Activated CD4-positive, CD25-positive, alpha-beta regulatory T cell treated with anti-CD3 and anti-CD28 coated beads, Interleukin-2, amount 50 U/mL, for 72 hours (primary cell): ENCODE data around the gene STRIP1.

Experiments
- DNase-seq: peaks from one replicate; pipeline ENCODE4 v3.0.0; 2021

STRIP1 gene

DNA sequence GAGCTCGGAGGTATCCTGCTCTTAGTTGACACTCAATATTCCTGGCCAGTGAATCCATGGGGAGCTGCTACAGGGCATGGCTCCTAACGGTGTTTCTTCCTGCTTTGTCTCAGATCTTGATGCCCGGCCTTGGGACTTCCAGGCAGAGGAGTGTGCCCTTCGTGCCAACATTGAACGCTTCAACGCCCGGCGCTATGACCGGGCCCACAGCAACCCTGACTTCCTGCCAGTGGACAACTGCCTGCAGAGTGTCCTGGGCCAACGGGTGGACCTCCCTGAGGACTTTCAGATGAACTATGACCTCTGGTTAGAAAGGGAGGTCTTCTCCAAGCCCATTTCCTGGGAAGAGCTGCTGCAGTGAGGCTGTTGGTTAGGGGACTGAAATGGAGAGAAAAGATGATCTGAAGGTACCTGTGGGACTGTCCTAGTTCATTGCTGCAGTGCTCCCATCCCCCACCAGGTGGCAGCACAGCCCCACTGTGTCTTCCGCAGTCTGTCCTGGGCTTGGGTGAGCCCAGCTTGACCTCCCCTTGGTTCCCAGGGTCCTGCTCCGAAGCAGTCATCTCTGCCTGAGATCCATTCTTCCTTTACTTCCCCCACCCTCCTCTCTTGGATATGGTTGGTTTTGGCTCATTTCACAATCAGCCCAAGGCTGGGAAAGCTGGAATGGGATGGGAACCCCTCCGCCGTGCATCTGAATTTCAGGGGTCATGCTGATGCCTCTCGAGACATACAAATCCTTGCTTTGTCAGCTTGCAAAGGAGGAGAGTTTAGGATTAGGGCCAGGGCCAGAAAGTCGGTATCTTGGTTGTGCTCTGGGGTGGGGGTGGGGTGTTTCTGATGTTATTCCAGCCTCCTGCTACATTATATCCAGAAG lies 19.4 kb downstream of the STRIP1 start:
- peak; percentile 78 for DNase-seq

DNA sequence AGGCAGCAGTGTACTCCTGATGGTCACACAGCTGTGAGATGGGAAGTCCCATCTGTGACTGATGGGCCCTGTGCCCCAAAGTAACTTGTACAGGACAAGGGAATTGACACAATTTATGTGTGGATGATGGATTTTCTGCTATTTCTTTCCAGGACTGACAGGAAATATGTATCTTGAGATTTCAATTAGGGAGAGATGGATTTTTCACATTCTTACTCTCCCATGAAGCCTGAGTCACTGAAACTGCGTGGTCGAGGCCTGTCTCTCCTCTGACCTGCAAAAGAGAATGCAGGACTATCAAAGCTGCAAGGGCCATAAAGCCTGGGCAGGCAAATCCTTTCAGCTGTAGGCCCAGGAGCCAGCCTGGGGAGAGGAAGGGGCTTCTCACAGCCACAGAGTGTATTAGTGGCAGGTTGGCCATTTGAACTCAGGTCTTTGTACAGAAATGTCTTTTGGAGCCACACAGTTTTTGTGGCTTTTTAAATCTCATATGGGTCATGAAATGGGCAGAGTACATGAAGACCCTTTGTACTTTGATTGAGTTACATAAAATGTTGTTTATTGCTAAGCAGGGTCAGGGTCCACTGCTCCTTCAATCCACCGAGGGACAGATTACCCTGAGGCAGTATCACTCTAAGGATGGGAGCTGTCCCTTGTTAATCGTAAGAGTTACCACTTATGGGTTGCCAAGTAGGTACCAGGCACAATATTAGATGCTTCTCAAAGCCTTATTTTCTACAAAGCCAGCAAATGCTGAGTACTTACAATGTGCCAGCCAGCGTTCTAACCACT lies 21.3 kb downstream of the STRIP1 start:
- no peak for DNase-seq

DNA sequence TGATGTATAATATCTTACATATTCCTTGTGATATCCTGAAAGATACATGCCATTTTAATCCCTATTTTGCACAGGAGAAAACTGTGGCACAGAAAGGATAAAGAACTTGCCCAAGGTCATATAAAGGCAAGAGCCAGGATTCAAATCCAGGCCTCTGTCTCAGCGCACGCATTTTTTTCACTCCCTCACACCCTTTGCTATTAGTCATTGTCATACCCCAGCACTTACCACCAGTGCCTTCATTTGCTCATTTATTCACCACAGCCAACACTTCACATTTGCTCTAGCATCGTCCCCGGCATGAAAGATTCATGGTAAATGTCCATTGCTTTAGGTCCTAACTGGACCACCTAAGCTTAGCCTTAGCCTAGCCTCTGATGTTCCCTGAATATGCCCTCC lies 21.9 kb downstream of the STRIP1 start:
- no peak for DNase-seq

DNA sequence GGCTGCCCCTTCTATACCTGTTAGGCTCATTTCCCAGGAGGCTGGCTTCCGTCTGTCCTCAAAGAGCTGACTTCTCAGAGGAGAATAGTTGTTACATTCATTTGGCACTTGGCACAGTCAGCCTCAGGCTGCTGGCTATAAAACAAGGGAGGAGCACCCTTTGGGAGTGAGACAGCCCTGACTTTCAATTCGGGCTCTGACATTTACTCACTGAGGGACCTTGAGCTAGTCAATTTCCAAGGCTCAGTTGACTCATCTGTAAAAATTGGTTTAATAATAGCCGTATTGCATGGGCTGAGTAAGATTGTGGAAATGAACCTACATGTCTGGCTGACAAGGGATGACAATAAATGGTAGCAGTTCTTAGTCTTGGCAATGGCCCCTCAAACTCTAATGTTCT lies 22.4 kb downstream of the STRIP1 start:
- no peak for DNase-seq

DNA sequence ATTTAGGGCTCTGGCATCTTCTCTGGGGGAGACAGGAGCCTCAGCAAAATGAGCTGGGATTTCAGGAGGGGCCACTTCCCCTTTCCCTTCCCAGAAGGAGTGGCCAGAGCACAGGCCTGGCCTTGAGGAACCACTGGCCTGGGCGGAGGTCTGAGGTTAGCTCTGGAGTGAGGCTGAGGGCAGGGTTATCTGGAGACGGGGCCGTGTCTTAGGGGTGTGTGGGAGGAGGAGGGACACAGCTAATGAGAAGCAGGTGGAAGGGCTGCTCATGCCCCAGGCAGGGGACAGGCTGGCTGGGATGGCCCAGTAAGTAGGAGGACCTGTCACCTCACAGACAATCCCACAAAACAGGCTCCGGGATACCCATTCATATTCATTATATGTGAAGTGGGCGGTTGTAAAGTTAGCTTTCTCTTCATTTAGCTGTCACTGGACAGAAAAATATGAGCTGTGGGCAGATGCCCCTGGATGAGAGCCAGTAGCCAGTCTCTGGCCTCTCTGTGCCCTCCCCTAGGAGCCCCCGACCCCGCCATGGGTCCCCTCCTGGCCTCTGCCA lies 23.6 kb downstream of the STRIP1 start:
- DNase-seq, result no peak

DNA sequence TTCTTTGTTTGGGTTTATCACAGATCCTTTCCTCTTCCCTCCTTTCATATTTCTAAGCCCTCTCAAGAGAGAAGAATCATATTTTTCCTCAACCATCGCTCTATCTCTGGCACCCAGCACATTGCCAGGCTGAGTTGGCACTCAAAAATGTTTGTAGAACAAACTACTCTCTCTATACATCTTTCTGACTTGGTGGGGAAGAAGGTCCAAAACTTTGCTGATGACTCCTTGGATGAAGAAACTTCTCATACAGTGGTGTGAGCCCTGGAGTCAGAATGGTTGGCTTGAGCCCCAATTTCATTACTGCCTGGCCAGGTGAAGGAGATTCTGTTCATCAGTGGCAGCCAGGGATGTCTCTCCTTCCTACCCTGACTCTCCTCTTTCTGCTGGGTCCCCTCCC lies 24.2 kb downstream of the STRIP1 start:
- no peak for DNase-seq

DNA sequence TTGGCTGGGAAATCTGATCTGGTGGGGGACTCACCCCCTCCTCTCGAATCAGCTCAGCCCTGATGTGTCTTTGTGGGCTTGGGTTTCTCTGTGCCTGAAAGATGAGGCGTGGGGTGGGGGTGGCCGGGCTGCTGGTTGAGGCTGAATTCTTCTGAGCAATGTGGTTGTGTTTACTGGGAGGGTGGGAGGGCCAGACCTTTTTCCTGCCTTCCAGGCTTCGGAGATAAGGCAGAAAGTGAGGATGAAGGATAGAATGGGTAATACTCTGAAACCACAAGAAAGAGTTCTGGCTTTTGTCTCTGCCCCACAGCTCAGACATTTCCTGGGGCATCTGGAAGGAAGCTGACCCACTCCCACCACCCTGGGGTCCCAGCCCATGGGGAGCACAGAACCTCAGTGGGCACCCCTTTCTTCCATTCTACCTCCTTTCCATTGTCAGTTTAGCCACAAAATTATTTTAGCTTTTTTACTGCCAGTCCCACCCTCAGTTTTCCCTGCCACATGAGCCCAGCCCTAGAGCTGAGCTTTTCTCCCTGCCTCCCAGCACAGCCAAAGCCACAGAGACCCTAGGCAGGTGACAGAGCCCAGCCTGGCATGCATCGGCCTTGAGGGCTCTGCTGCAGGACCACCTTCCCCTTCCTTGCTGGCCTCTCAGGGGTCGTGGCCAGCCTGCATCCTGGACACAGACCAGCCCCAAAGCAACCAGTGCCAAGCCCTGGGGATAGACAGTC lies 24.9 kb downstream of the STRIP1 start:
- no peak for DNase-seq

DNA sequence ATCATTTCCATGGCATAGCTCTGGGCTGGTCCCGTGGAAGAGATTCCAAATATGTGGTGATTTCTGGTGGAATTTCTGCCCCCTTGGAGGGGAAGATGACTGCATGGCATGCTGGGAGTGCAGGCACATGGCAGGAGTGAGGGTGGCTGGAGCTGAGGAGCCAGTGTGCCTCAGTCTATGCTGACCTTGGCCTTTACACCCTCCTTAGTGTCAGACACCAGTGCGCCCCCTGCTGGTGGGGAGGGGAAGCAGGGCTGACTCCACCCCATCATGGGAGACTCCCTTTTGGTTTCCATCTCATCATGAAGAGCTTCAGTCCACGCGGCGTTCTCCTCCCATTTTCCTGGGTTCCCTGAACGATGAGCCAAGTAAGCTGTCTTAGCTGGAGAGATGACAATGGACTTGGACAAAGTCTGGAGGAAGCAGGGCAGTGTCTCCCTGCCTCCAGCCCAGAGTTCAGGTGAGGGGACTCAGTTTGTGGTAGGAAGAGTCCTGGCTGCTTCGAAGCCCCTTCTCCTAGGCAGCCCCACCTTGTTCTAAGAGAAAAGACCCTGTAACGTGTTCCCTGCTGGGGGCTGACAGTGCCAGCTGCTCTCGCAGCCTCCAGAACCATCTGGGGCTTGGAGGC lies 25.7 kb downstream of the STRIP1 start:
- peak; percentile 78 for DNase-seq

DNA sequence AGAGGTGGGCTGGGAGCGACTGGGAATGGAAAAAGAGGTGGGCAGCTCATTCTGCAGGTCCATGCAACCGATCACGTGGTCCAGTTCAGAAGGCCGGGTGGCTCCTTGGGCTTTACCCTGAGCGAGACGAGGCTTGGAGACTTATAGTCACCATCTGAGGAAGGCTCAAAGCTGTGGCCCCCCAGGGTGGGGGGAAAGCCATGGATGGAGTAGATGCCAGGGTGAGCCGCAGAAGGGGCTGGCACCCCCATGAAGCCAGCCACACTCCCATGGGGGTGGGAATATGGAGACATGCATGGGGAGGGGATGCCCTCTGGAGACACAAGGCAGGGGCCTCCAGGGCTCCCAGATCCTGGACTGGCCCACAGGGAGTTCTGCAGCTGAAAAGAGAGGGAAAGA lies 26.2 kb downstream of the STRIP1 start:
- no peak for DNase-seq

DNA sequence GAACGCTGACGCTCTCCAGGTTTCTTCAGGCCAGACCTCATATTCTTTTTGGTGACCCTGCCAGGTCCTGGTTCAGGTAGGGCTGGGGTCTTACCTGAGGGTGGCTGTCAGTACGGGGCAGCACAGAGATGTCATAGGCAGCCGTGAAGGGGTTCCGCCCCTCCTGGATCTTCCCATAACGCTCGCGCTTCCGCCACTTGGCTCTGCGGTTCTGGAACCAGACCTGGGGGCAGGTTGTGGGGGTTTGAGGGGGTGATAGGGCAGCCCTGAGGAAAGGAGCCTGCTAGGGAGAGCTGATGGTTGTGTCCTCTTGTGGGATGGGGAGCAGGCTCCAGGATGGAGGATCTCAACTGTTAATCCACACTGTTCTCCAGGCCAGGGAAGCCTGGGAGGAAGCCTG lies 26.9 kb downstream of the STRIP1 start:
- no peak for DNase-seq

DNA sequence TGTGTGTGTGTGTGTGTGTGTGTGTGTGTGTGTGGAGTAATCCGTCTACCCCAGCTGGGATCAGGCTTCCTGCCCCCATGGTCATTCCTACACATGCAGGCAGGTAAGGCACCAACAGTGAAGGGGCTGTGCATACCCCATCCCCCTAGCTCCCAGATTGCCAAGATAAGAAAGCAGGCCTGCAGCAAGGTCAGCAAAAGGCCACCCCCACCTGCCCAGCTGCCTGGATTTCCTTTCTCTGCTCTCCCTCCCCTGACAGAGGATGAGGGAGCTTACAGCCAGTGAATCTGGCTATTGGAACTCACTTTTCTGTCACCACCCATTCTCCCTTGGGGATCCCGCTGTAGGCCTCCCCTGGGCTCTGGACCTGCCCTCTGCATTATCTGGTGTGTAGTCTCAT lies 28.2 kb downstream of the STRIP1 start:
- DNase-seq, result no peak

DNA sequence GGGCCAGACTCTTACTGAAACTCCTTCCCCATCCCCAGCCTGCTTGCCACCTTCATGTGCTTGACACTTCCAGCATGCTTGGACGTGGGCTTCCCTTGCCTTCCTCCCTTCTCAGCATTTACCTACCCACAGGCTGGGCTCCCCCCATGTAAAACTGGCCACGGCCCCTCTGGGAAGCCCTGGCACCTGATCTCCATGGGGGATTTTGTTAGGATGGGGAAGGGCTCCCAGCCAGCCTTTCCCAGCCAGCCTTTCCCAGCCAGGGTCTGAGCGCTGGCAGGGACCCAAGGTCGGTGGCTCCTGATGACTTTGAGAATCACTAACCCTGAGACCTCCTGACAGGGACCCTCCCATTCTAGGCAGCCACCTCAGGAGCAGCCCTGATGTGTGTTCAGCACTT lies 29.4 kb downstream of the STRIP1 start:
- no peak for DNase-seq

DNA sequence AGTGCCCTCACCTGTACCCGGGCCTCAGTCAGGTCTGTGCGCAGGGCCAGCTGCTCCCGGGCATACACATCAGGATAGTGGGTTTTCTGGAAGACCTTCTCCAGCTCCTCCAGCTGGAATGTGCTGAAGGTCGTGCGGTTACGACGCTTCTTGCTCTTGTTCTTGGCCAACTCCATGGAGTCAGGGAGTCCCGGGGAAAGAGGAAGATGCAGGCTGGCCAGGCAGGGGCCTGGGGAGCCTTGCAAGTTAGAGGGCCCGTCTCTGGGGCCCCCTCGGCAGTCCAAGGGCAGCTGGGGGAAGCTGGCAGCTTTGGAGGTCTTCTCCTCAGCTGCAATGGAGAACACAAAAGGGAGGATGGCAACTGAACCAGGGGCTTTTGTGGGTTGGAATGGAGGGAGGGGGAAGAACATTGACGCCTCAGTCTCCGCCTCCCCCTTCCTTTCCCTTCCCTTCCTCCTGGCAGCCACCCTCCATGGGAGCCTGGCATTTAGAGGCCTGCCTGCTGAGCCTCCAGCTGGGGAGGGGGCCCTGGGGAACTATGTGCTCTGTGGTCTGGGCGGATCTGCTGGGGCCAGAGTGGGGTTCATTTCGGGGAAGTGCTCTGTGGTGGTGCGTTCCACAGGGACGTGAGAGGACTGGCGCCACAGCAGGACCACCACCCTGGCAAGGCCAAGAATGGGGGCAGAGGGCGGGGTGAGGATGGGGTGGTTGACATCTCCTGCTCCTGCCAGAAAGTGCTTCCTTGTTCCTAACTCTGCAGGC lies 30.3 kb downstream of the STRIP1 start:
- DNase-seq, result no peak

DNA sequence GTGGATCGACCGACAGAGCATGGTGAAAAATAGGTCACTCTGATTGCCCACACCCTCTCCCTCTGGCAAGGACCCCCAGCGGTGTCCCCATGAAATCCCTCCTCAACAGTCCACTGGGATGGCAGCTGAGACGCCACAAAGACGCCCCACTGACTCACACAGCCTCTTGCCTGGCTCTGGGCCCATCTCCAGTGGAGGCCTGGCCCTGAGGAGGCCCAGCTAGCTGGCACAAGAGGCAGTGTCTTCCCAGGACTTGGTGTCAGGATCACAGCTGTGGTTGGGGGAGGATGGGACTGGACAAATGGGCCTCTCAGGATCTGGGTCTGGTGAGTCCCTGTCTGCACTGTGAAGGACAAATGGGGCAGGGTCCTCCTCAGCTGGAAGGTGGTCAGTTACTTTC lies 31.4 kb downstream of the STRIP1 start:
- no peak for DNase-seq

DNA sequence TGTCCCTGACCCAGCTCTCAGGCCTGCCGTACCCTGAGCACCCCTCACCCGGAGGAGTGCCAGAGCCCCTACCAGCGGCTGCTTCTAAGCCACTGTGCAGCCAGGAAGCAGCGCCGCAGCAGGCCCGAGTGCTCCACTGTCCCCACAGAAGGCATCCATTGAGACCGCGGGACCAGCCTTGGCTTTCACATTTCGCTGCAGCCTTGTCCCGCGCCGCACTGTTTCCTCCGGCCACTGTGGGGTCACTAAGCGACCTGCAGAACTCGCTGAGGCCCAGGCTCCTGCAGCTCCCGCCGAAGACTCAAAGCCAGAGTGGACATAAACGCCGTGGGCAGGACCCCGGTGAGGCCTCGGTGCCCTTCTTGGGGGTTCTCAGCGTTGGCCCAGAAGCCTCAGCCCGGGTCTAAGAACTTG lies 33.1 kb downstream of the STRIP1 start:
- no peak for DNase-seq

DNA sequence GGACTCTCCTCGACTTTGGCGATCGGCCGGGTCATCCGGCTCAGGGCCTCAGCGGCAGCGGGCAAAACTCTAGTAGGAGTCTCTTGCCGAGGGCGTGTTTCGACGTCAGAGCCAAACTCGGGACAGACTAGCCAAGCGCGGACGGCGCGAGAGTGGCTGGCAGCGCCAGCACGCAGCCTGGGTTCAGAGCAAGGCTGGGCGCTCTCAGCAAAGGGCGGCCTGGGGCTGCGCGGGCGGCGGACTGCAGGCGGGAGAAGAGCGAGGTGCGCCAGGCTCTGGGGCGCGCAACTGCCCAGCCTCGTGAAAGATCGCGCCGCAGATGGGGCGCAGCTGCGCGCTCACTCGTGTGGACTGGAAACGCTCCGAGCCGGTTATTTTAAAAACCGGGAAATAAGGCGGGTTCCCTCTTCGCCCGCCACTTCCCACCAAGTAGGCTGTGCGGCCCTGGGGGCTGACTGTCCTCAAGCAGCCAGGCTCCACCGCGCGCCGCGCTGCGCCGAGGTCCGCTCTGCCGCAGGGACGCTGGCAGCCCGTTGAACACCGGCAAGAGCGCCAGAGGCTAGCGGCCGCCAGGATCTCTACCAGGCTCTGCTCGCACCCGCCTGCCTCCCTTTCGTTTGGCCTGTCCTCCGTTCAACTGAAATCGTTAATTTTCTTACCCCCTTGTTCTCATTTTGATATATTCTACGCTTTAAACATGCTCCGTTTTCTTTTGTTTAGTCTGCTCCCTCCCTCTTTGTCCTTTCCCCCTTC lies 33.6 kb downstream of the STRIP1 start:
- no peak for DNase-seq

DNA sequence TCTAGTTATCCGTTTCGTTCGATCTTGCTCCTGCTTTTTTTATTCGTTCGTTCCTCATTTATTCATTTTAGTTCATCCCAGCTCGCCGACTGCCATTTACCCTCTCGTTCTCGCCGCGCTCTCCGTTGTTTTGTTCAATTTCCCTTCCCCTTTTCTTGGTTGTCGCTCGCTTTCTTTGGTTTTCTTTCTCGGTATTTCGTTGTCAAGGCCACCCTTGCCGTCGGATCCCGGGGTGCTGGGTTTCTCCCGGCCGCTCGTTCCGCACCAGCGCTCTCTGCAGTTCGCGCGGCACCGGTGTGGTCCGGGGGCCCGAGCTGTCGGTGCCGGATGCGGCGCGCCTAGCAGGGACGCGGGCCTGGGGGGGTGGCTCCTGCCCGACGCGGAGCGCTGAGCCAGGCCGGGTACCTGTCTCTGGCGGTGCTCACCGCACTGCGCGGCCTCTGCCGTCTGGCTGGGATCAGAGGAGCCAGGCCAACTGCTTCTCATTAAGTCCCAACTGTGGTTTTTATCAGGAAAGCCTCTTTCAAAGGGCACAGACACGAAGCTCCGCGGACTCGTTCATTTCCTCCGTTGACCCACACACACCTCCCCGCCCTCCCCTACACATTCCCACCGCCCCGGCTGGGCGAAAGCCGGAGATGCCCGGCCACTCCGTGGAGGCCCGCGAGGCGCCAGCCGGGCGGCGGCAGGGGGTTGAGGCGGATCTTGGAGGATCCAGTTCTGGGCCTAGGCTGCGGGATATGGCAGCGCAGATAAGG lies 34.4 kb downstream of the STRIP1 start:
- DNase-seq, result no peak

DNA sequence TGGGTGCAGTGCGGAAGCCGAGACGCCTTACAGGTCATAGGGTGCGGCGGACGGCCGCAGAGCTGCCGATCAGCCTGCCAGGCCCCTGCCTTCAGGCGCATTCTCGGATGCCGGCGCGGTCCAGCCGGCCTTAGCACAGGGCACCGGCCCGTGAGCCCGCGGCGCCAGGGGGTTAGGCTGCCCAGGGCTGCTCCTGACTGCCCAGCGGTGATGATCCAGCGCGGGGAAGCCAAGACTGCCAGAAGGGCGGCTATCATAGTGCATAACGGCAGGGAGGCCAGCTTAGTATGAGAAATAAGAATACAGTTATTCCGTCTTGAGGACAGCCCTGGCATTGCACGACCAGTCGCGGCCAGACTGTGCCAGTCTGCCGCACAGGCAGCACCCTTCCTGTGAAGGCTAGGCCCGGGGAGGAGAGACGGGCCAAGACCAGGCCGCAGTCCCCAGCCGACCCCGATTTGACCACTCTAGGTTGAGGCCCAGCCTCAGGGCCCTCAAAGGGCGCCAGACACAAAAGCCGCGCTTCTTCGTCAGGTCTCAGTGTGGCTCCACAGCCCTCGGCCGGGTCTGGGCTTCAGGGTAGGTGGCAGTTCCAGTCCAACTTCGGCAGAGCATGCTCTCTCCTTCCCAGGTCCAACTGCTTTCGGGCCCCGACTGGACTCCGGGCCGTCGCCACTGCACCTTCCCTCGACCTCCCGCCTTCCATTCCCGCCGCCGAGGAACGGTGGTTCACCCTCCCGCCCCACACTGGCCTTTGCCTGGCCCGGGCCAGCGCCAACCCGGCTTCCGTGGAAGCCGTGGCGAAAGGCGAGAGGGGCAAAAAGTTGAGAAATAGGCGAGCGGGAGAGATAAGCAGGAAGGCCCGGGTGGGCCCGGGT lies 35.2 kb downstream of the STRIP1 start:
- DNase-seq, result no peak

DNA sequence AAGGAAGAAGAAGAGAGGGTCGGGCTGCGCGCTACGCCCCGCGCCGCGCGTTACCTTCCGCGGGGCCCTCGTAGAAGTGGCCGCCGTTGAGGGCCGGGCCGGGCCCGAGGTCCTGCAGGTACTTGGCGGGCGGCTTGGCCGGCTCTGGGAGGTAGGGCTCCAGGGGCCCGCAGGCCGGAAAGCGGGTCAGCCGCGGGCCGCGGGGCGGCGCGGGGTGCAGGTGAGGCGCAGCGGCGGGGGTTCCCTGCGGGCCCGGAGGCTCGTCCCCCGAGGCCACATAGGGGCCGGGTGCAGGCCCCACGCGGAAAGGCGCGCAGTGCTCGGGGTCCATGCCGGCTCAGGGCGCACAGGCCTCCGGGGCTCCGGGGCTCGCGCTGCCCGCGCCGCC lies 35.9 kb downstream of the STRIP1 start:
- no peak for DNase-seq
